Activated T-helper 9 cell treated with anti-CD3 and anti-CD28 coated beads, Interleukin-2, amount 50 U/mL, for 16 hours (primary cell): ENCODE results near the gene PRRG1.
"Not testable (repeated sequence)": the region's sequence is repeated elsewhere in the genome, so short reads cannot be mapped to it uniquely, and the experiment has no call there.

Experiments used
- DNase-seq: peaks from one replicate; pipeline ENCODE4 v3.0.0-alpha.2; 2020; ENCODE audit warnings: low read depth

Gene PRRG1

DNA sequence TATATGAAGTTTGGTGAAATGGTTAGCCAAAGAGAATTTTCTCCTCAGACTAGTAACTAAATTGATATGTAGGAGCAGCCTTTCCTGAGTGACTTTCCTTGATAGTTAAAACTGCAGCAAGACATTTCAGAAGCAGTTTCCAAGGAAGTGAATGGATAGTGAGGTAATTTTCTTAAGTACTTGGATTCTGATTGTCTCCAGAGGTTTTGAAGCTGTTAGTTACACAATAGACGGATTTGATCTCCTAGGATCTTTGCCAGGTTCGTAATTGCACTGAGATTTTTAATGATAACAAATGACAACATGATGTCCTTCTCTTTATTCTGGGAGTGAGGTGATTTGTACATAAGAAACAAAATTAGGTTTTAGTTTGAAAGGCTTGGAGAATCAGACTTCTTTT is 29.2 kb downstream of the PRRG1 start:
- DNase-seq: no peak

DNA sequence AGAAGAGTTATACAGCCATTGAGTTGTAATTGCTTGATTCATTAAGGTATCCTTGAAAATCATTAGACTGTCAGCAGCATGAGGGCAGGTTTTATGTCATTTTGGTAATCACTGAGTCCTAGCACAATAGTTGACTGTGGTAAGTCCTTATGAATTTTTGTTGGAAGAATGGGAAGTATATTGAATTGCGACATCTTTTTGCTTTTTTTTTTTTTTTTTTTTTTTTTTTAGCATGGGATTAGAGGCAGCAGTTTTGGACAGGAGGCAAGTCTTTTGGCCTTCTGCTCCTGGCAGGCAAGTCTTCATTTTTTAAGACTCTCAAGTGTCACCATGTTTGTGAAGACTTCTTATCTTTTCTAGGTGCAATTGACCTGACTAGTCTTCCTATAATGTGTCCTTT is 29.7 kb downstream of the PRRG1 start:
- no peak for DNase-seq

DNA sequence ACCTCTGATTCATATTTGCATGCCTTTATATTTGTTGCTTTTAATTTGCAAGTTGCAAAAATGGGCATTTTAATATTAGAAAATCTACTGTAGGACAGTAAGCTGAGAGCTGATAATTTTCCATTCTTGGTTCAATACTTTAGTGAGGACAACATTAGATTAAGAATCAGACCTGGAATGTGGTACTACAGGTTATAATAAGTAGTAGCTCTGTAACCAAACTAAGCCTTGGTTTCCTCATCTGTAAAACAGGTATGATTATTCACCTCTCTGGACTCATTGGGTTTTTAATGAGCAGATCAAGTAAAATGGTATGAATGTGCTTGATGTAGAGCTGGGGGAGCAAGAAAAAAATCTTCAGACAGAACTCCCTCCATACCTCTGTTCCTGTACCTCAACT is 31.1 kb downstream of the PRRG1 start:
- no peak for DNase-seq

DNA sequence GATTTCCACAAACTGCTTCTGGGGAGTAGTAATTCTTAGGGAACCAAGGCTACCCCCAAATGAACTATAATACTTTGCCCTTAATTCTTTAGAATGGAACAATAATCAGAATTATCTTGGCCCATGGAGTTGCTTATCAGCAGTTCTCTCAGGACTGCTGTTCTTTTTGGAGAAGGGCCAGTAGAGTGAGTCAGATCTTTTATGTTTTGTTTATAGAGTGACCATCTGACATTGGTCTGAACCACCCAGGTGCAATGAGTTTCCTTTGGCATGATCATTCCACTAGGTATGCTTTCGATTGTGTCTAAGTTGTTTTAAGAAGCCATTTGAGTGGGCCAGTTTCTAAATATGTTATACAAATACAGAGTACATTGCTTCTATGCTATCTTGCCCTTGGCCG is 31.8 kb downstream of the PRRG1 start:
- no peak for DNase-seq

DNA sequence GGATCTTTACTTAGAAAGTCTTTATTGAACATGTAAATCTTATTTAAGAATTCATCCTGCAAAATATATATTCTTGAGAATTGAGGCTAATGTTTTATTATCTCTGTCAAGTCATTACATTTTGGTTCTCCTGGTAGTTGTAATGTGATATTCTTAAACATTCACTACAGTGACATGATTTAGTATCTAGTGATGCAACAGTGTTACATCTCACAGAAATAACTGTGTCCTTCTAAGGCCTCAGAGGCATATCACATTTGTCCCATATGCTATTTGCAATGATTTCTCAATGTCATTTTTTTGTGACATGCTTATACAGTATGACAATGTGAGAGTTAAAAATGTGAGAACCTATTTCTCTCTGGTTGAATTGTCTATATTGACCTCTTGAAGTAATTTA is 34.1 kb downstream of the PRRG1 start:
- no peak for DNase-seq

DNA sequence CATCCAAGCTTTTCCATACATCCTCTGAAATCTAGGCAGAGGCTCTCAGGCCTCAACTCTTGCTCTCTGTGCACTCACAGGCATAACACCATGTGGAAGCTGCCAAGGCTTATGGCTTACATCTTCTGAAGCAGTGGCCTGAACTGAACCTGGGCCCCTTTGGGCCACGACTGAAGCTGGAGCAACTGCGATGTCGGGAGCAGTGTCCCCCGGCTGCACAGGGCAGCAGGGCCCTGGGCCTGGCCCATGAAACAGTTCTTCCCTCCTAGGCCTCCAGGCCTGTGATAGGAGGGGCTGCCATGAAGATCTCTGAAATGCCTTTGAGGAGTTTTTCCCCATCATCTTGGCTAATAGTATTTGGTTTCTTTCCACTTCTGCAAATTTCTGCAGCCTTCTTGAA is 39.2 kb downstream of the PRRG1 start:
- DNase-seq: no peak

DNA sequence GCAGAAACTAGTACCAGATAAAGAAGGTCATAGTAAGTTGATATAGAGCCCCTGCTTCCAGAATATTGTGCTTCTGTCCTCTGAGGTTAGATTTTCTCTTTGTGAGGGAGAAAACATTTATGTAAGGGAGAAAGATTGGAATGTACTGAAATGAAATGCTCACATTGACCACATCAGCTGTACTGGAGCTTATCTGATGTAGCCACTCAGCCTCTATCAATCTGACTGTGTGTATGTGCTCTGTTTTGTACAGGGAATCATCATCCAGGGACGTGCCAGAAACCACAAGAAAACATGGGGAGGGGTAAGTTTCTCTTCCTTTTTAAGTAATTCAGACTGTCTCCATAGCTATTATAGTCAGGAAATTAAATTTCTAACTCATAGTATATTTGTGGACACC is 56.8 kb downstream of the PRRG1 start:
- DNase-seq: no peak

DNA sequence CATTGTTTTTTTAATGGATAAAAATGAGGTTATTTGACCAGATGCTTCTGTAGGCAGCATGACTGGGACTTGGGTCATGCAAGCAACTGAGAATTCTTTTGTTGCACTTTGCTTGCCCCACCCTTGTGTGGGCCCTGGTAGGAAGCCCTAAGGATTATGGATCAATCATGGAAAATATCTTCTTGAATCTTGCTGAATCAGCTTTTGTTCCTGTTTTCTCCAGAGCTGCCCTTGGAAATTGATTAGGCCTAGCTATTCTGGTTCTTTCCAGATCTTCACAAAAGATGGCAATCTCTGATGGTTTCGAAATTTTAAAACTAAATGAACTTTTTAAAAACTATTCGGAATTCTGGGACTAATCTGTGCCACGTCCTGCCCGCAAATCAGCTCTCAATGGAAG is 58.6 kb downstream of the PRRG1 start:
- DNase-seq: no peak

DNA sequence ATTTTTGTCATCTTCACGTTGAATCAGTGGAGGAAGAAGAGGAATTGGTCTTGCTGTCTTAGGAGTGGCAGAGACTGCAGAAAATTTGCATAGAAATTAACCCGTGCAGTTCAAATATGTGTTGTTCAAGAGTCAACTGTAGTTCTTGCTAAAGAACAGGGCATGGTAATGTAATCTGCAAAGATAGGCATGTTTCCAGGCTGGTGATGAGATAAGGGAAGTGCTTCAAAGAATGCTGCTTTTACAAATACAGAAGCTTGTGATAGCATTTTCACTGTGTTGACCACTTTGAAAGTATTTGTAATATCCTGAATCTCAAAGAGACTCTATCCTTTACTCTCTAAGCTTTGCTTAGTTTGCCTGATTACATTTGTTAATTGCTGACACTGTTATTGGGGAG is 60.1 kb downstream of the PRRG1 start:
- no peak for DNase-seq

DNA sequence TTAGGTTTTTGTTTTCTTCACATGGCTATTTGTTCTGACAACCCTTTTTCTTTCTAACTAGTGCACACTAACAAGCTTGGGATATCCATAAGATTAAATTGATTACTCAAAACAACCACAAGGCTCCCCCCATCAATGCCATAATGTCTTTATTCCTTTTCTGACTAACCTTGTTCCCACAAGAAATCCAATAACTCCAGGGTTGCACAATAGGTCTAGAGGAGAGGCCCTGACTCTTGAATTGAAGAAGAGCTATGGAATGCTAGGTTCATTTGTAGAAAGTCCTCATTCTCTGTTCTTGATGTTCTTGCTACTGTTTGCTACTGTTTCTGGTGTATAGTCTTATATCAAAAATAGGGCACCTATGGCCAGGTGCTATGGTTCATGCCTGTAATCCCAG is 71.0 kb downstream of the PRRG1 start:
- DNase-seq: no peak

DNA sequence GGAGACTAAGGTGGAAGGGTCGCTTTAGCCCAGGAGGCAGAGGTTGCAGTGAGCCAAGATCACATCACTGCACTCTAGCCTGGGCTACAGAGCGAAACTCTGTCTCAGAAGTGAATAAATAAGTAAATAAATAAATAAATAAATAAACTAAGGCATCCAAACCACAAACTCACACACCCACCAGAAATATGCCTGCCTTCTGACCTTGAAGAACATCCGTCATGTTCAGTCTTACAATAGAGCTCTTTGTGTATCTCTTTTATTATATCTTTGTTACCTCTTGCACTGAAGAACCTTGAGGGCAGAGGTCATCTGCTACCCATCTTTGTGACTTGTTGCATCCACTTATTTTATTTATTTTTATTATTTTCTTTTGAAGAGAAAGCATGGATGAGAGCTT is 71.6 kb downstream of the PRRG1 start:
- no peak for DNase-seq

DNA sequence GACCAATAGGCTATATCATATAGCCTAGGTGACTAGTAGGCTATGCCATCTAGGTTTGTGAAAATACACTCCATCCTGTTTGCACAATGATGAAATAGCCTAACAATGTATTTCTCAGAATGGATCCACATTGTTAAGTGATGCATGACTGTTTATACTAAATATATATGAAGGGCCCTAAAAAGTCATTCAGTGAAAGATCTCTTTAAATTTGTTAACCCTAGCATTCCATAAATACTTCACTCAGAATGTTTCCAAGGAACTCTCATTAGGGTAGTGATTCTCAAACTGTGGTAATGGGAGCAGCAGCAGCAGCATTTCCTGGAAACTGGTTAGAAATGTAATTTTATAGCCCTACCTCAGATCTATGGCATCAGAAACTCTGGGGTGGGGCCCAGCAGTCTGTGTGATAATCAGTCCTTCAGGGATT is 74.9 kb downstream of the PRRG1 start:
- no peak for DNase-seq

DNA sequence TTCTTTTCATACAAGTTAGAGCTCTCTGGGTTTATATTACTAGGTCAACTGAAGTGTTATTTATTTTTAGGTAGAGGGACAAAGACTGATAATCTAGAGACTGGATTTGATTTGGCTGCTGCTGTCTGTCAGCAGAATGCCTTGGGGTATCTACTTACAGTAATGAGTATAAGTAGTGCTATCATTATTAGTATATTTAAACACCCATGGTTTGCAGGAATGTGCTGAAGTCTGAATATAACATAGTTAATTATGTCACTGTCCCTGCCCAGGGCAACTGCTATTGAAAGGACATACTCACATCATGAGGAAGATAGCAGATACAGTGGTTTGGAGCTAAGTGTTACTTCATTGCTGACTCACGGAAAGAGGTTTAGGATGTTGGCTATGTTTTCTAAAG is 76.2 kb downstream of the PRRG1 start:
- DNase-seq: no peak

DNA sequence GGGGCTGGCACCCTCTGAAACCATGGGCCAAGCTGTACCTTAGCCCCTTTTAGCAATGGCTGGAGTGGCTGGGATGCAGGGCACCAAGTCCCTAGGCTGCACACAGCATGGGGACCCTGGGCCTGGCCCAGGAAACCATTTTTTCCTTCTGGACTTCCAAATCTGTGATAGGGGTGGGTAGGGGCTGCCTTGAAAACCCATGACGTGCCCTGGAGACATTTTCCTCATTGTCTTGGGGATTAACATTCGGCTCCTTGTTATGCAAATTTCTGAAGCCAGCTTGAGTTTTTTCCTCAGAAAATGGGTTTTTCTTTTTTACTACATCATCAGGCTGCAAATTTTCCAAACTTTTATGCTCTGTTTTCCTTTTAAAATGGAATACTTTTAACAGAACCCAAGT is 79.8 kb downstream of the PRRG1 start:
- not testable (repeated sequence) for DNase-seq

DNA sequence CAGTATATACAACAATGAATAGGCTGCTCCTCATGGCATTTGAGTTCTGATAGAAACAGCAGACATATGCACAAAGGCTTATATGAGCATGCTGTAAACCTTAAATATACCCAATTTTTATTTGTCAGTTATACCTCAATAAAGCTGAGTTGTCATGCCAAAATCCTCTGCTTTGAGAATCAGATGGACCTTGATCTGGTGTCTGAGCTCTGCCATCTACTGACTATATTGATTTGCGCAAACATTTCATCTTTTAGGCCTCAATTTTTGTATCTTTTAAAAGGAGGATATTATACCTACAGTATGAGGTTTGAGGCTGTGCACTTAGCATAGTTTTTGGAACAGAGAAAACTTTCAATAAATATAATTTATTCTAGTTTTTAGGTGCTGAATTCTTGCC is 85.2 kb downstream of the PRRG1 start:
- no peak for DNase-seq

DNA sequence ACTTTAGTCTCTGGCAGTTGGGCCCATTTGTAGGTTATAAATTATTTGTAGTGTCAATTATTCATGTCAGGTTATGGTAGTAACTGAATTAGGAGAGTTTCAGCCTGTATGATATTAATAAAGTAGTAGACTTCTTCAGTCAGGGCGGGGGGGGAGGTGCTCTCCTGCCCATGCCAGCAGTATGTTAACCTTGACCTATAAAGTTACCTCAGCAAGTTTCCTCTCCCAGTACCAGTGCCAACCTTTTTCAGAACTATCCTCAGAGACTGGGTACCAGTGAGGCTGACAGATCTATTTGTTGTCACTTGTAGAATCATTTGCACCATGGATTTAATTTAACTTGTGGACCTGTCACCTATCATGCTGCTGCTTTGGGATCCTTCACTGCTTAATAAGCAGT is 88.0 kb downstream of the PRRG1 start:
- DNase-seq: no peak

DNA sequence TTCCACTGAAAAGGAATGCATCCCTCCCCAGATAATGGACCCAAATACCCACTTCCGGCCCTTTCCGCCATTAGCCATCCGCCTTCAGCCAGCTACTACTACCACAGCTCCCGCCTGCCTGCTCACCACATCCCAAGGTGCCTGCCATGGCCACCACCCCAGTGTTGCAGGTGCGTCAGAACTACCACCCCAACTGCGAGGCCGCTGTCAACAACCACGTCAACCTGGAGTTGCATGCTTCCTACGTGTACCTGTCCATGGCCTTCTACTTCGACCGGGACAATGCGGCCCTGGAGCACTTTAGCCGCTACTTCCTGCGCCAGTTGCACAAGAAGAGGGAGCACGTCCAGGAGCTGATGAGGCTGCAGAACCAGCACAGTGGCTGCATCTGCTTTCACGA is 92.2 kb downstream of the PRRG1 start:
- no peak for DNase-seq

DNA sequence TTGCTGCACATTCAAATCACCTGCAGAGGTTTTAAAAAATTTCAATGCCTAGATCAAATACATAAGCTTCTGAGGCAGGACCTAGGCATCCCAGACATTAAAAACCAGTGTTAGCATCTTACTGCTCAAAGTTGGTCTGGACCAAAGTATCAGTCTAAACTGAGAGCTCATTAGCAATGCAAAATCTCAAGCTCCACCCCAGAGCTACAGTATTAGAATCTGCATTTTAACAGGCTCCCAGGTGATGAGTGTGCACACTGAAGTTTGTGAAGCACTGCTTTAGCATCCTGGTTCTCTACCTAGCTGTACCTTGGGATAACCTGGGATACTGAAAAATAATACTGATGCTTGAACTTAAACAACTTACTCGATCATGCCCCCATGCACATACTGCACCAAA is 96.0 kb downstream of the PRRG1 start:
- no peak for DNase-seq

DNA sequence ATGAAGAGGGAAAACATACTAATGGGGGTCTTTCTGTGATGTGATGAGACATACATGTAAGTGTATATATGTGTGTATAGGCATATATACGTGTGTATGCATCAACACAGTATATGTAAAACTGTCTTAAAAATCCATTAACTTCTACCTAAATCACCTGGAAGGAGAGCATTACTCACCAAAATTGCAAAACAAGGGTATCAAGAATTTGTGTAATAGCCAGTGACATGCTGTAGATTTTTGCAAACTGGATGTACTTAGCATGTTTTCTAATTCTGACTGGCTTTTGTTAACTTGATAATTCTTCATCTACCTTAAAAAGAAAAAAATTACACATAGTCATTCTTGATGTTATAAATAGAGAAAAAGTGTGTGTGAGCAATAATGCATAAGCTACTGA is 104.7 kb downstream of the PRRG1 start:
- DNase-seq: no peak

DNA sequence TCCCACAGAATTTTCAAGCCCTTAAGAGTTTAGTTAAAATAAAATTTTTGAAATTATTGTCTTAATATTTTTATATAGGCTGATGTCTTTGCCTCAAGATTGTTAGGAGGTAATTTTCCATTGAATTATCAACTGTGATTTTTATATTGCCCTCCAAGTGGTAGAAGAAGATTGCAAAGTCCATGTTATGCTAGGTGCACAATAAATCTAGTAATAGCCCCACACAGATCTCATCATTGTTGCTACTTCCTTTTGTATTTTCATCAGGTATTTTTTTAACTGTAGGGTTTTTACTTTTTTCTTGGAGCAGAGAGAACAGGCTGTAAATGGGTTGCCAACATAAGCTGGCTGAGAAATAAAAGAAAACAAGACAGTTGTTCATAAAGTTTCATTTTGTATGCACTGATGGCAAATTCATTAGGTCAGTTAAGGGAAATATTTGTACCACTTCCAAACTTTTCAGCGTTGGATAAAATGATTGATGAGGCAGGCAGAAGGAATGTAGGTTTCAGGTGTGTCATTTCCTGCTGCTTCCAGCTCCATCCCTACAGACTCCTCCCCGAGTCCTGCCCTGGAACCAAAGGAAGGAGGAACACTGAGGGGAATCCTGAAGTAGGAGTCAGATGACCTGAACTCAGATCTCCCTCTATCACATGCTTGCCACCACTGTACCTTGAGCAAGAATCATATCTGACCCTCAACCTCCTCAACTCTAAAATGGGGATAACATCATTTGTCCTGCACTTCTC is 105.5 kb downstream of the PRRG1 start:
- DNase-seq: no peak

DNA sequence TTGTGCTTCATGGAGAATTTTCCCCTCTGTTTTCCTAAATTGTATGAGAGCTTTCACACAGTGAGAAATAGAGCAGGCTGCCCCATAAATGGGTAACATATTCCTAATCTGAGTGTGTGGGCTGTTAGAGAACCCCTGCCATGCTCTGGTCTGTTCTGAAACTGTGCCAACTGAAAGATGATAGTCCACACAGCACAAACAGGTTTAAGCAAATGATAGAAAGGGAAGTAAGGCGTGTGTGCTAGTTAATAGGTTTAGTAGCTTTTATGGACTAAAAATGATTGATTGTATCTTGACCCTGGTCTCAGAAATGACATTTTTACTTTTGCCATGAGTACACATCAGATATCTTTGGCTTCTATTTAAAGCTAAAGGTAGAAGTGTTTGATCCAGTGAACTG is 106.2 kb downstream of the PRRG1 start:
- DNase-seq: no peak

DNA sequence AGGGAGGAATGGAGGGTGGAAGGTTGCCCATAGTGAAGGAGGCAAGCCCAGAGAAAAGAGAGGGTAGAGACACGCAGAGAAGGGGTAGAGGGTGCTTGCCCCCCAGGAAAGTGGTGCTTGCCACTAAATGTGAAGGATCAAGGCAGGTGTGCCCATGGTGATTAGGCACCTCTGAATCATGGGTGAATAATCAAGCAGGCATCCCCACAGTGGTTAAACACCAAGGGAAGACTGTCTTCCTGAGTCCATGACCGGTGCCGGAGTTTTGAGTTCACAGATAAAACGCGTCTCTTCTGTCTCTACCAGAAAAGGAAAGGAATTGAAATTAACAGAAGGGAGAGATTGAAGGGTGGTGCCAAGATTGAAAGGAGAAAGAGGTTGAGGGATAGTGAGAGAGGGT is 111.1 kb downstream of the PRRG1 start:
- not testable (repeated sequence) for DNase-seq

DNA sequence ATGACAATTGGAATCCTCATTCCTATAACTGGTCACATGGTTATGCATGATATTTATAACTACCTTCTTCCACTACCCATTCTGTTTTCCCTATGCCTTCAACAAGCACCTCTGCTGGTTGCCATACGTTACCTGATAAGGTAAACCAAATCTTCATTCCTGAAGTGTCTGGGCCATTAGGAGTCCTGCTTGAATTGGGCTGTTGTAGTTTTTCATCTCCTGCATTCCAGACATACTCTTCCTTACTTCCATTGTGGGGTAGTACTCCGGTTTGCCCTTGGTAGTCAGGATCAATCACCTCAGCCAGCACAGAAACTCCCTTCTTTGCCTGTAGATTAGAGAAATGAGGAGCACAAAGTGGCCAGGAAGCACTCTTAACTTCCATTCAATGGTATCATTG is 113.2 kb downstream of the PRRG1 start:
- no peak for DNase-seq

DNA sequence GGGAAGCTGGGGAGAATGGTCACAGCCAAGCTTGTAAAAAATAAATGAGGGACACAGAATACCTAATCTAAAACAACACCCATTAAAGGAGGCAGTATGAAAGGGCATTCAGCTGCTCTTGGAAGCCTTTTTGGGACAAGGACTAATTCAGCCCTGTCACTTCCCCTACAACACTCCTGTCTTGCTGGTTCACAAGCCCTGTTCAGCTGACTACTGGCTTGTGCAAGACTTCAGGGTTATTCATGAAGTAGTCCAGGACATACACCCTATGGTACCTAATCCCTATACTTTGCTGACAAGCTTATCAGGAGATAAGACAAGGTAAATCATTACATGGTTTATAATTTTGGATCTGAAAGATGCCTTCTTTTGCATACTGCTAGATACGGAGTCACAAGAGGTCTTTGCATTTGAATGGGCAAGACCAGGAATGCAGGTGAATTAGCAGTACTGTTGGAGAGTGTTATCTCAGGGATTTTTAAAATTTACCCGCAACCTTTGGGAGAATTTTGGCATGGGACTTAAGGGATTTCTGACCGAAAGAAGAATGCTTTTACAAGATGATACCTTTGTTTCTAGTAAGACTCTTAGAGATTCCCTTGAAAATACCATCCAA is 119.1 kb downstream of the PRRG1 start:
- DNase-seq: no peak
